ENCODE data around the gene CLDN16.

The CLDN16 gene, protein sequence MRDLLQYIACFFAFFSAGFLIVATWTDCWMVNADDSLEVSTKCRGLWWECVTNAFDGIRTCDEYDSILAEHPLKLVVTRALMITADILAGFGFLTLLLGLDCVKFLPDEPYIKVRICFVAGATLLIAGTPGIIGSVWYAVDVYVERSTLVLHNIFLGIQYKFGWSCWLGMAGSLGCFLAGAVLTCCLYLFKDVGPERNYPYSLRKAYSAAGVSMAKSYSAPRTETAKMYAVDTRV

DNA sequence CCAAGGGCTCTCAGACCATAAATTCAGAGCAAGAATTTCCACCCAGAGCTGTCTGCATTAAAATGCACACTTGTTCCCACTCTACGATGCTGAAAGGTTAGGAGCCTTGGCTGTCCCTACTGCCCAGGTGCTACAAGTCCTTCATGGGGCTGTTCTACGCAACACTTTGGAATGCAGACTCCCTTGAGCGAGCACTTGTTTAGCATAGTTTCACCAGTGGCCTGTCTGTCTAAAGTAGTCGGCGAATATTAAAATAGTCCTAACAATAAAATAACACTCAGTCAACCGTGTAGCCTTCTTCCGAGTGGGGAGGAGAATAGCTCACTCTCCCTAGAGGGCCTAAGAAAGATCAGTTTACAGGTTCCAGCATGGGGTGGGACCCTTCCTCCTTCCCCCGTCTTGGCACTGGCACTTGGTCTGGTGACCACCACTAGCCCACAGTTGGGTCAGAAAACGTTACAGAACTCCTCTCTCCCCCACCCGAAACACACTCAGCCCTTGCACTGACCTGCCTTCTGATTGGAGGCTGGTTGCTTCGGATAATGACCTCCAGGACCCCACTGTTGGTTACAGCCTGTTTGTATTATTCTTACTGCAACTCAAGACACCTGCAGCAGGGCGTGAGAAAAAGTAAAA, at the start of gene CLDN16:
Gene CLDN16 (plus strand): TSS at position 586 of the 636 bp plus-strand sequence. CDS start 167 bp downstream, outside the sequence.
- FAIRE-seq (no peak), DNase-seq (ENCODE audit: insufficient read length, low spot score) (no peak)

DNA sequence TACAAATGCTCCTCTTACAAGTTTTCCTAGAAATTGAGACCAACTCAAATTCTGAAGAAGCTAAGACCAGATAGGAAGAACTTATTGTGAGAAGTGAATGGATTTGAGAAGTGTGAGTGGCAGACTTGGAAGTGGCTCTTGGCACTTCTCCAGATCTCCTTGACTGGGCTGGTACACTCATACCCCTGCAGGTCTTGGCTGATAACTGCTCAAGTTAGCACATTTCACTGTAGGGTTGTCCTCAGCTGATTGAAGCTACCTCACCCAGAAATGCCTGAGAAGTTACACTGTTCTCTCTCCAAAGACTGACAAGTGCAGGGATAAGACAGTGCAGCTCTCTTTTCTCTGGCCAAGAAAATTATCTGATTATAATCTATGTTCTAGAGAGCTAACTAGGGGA, 49.2 kb upstream of the CLDN16 start:
- DNase-seq (ENCODE audit: insufficient read length, low spot score): no peak
- no peak for FAIRE-seq

- no peak for FAIRE-seq
Observed at GRCh38 chr3:190339130-190339529, 48.8 kb upstream of the CLDN16 start.

DNA sequence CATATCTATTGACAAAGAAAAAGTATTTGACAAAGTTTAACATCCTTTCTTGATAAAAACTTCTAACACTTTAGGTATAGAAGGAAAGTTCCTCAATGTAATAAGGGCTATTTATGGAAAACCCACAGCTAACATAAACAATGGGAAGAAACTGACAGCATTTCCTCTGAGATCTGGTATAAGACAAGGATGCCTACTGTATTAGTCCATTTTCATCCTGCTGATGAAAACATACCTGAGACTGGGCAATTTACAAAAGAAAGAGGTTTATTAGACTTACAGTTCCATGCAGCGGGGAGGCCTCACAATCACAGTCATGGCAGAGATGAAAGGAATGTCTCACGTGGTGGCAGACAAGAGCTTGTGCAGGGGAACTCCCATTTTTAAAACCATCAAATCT, 47.9 kb upstream of the CLDN16 start:
- FAIRE-seq (no peak), DNase-seq (ENCODE audit: insufficient read length, low spot score) (no peak)

More at GRCh38 chr3:190339130-190339529, 48.8 kb upstream of the CLDN16 start:
- DNase-seq (ENCODE audit: insufficient read length, low spot score): no peak

- no peak for DNase-seq (ENCODE audit: insufficient read length, low spot score)
- FAIRE-seq: no peak
Observed at GRCh38 chr3:190345027-190345821, 42.7 kb upstream of the CLDN16 start.

DNA sequence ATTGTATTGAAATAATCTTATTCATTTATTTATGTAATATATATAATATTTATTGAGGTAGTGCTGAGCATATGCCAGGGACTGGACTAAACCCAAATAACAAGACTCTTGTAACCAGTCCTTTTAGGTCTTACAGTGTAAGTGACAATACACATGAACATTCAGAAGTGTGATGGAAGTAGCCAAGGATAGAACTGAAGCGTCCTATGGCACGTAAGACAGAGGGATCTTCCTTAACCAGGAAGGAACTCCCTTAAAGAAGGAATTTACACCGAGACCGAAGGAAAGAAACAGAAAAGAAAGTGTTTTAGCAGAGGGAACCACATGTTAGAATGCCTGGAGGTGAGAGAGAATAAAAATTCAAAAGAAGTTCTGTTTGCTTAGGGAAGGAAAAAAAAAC, 42.1 kb upstream of the CLDN16 start:
- FAIRE-seq: no peak

DNA sequence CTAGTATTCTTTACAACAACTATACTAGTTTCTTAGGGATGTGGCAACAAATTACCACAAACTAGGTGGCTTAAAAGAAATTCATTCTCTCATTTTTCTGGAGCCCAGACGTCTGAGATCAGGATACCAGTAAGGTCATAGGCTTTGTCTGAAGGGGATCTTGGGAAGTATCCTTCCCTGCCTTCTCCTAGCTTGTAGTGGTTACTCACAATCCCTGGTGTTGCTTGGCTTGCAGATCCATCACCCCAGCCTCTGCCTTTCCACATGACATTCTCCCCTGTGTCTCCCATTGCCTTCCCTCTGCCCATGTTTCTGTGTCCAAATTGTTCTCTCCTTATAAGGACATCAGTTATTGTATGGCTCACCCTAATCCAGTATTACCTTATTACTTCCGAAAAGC, 41.4 kb upstream of the CLDN16 start:
- DNase-seq (ENCODE audit: insufficient read length, low spot score) (no peak), FAIRE-seq (no peak)

More for the DNA sequence above, 42.1 kb upstream of the CLDN16 start:
- DNase-seq (ENCODE audit: insufficient read length, low spot score): no peak

GRCh38 chr3:190352861-190353457, 35.0 kb upstream of the CLDN16 start:
- DNase-seq (ENCODE audit: insufficient read length, low spot score) (no peak), FAIRE-seq (no peak)

DNA sequence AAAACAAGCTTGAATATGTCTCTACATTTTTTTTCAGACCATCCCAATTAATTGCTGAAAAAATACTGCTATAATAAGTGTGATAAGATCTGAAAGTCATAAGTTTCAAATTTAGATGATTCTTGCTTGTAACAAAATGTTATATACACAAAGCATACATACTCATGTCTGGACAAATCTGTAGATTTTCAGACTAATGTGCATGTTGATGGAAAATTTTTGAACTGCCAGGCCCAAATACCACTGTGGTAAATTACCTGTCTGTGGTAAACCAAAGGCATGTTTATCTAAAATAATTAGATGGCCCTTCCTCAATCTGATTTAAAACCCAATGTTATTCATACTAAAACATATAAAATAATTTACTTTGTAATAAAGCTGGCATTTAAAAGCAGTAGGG, 31.7 kb upstream of the CLDN16 start:
- DNase-seq (ENCODE audit: insufficient read length, low spot score): no peak
- no peak for FAIRE-seq

GRCh38 chr3:190357468-190357867, 30.5 kb upstream of the CLDN16 start:
- FAIRE-seq: no peak

GRCh38 chr3:190359813-190360212, 28.1 kb upstream of the CLDN16 start:
- FAIRE-seq (no peak), DNase-seq (ENCODE audit: insufficient read length, low spot score) (no peak)

More at GRCh38 chr3:190357468-190357867, 30.5 kb upstream of the CLDN16 start:
- DNase-seq (ENCODE audit: insufficient read length, low spot score): no peak

DNA sequence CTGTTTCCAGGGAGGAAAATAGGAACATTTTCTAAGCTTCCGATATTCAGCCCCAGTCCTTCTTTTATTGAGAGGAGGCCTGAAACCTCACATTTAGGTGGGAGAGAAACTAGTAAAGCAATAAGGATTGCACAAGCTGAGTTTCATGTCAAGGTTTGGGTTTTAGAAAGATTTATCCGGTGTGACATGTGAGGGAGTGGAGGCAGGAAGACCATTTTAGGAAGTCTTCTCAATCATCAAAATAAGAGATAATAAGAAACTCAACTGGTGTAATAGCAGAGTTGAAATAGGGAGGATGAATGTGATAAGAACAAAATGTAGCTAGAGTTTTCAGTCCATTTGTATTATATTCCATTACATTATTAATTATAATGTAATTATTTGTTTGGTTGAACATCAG, 27.7 kb upstream of the CLDN16 start:
- FAIRE-seq: no peak

GRCh38 chr3:190361791-190362190, 26.2 kb upstream of the CLDN16 start:
- no peak for FAIRE-seq
- DNase-seq (ENCODE audit: insufficient read length, low spot score): no peak

More for the DNA sequence above, 27.7 kb upstream of the CLDN16 start:
- no peak for DNase-seq (ENCODE audit: insufficient read length, low spot score)

- DNase-seq (ENCODE audit: insufficient read length, low spot score): no peak
- no peak for FAIRE-seq
Observed at GRCh38 chr3:190362258-190362657, 25.7 kb upstream of the CLDN16 start.

GRCh38 chr3:190366133-190366532, 21.8 kb upstream of the CLDN16 start:
- FAIRE-seq (no peak), DNase-seq (ENCODE audit: insufficient read length, low spot score) (no peak)

DNA sequence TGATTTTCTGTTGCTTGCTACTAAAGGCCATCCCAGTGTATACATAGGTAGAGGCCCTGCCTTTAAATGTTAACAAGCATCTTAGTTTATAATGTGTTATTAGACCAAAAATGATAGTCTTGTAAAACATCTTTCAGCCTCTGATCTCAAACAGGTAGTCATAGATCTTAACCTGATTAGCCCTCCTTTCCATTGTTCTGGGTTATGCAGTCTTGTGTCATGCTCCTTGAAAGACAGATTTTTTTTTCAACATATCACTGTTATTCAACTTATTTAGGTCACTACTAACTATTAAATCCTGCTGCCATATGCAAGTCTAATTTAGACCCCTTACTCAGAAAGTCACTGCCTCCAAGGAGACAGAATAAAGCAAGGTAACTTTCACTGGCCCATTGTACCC, 19.1 kb upstream of the CLDN16 start:
- DNase-seq (ENCODE audit: insufficient read length, low spot score): no peak

DNA sequence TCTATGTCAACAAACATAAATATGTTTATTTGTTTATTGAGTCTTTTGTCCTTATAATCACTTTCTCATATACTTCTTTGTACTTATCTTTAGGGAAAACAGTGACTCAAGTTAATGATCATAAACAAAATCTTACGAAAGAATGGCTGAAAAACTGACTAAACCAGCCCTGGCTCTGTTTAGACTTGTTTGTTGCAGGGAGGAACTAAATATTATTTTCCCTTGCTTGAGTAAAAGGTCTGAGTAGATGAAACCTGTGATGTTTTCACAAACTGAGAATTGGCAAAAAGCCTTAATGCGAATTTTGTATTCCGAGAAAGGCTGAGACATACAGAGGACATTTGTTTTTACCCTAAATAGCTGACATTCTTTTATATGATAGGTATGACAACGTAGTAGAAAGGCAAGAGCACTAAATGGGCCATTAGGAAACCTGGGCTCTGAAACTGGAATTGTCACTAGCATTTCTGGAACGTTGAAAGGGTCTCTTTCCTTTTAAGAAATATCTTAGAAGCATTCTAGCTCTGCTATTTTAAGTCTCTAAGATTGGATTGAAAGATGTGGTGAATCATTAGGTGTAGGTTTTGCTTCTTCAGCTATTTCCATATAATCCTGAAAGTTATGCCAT, 18.2 kb upstream of the CLDN16 start:
- no peak for DNase-seq (ENCODE audit: insufficient read length, low spot score)
- no peak for FAIRE-seq

More for the DNA sequence above, 19.1 kb upstream of the CLDN16 start:
- FAIRE-seq: no peak

- FAIRE-seq (no peak), DNase-seq (ENCODE audit: insufficient read length, low spot score) (no peak)
Observed at GRCh38 chr3:190370369-190370768, 17.6 kb upstream of the CLDN16 start.

DNA sequence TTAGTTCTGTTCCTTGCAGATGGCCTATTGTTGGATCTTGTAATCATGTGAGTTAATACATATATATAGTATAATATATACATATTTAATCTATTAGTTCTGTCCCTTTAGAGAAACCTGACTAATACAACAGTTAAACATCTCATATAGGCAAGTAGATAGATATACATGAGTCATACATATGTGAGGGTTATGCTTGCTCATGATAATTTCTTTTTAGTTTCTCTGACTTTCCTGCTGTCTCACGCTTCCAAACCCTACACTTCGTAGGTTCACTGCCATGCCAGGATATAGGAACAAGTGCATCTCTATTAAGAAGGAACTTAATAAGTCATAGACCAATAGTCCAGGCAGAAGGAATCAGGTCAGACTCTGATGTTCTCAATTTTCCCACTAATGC, 16.8 kb upstream of the CLDN16 start:
- no peak for FAIRE-seq
- DNase-seq (ENCODE audit: insufficient read length, low spot score): no peak

- no peak for DNase-seq (ENCODE audit: insufficient read length, low spot score)
- no peak for FAIRE-seq
Observed at GRCh38 chr3:190375246-190375645, 12.7 kb upstream of the CLDN16 start.

GRCh38 chr3:190375671-190376070, 12.3 kb upstream of the CLDN16 start:
- FAIRE-seq (no peak), DNase-seq (ENCODE audit: insufficient read length, low spot score) (no peak)

Measured in GM19239 (cell line).